K562 (cell line): ENCODE results near the gene GNAZ. TPM values are rescaled to one million over a fixed set of nuclear protein-coding genes. Genes with fewer than 3 reads are reported as not detected.

Source experiments
- E2F4 ChIP-seq: sonication (generic); formaldehyde crosslinking; IDR thresholded peaks from 2 replicates; pipeline ENCODE4 v1.8.0; 2022; ENCODE audit warnings: mild to moderate bottlenecking, low read depth, missing genetic modification reagents
- EZH2 ChIP-seq: IDR thresholded peaks from 2 replicates; pipeline ENCODE4 v1.6.1; 2012; ENCODE audit warnings: low read depth, mild to moderate bottlenecking, inconsistent platforms, low read length, borderline replicate concordance
- FOXP1 ChIP-seq: sonication (generic); formaldehyde crosslinking; IDR thresholded peaks from 2 replicates; pipeline ENCODE4 v1.8.0; 2022; ENCODE audit warnings: mild to moderate bottlenecking, missing genetic modification reagents
- HDAC1 ChIP-seq, 2 experiments: fragments of 450-650 bp; IDR thresholded peaks; 2 replicates each; pipeline ENCODE4 v1.6.1; 2016 to 2017; ENCODE audit warnings: inconsistent platforms in 1 of 2, mild to moderate bottlenecking in 1 of 2, moderate library complexity in 1 of 2
- HDAC6 ChIP-seq: IDR thresholded peaks from 2 replicates; pipeline ENCODE4 v1.6.1; 2012; ENCODE audit warnings: low read depth, mild to moderate bottlenecking, control low read depth, inconsistent platforms, low read length, moderate library complexity
- KAT8 ChIP-seq: fragments of 450-650 bp; IDR thresholded peaks from 2 replicates; pipeline ENCODE4 v1.6.1; 2016; ENCODE audit warnings: low read depth, mild to moderate bottlenecking
- NCOA4 ChIP-seq: fragments of 450-650 bp; IDR thresholded peaks from 2 replicates; pipeline ENCODE4 v1.6.1; 2018; ENCODE audit warnings: mild to moderate bottlenecking; ENCODE audit not compliant: partially characterized antibody
- STAT6 ChIP-seq: sonication (generic); formaldehyde crosslinking; IDR thresholded peaks from 2 replicates; pipeline ENCODE4 v1.8.1; 2023; ENCODE audit warnings: mild to moderate bottlenecking, missing genetic modification reagents
- TAF15 ChIP-seq: fragments of 200-400 bp; formaldehyde crosslinking; IDR thresholded peaks from 2 replicates; pipeline ENCODE4 v1.6.1; 2017; ENCODE audit warnings: mild to moderate bottlenecking, low read depth, low read length, moderate library complexity
- TSC22D4 ChIP-seq: fragments of 450-650 bp; IDR thresholded peaks from 2 replicates; pipeline ENCODE4 v1.6.1; 2016; ENCODE audit warnings: missing genetic modification characterization, missing biosample characterization, control low read depth
- USF2 ChIP-seq: sonication (generic); formaldehyde crosslinking; IDR thresholded peaks from 2 replicates; pipeline ENCODE4 v1.5.0; 2020; ENCODE audit warnings: missing genetic modification reagents
- WHSC1 ChIP-seq: IDR thresholded peaks from one replicate; pipeline ENCODE4 v1.6.1; 2012; ENCODE audit warnings: low read length, control low read depth, inconsistent platforms
- ZNF124 ChIP-seq: sonication (generic); formaldehyde crosslinking; IDR thresholded peaks from 2 replicates; pipeline ENCODE4 v1.8.1; 2022; ENCODE audit warnings: missing genetic modification reagents
- ZNF143 ChIP-seq: sonication (generic); formaldehyde crosslinking; IDR thresholded peaks from 2 replicates; pipeline ENCODE4 v1.9.0; 2022; ENCODE audit warnings: mild to moderate bottlenecking, missing genetic modification reagents
- ZNF778 ChIP-seq: fragments of 450-650 bp; formaldehyde crosslinking; IDR thresholded peaks from 2 replicates; pipeline ENCODE4 v1.4.0; 2020; ENCODE audit warnings: mild to moderate bottlenecking, moderate library complexity
- polyA plus RNA-seq, 8 experiments: library from polyadenylated mRNA; depleted of rRNA in 4 of 8; stranded (reverse) in 5 of 8; unstranded in 3 of 8; fragments of >200 nt; fragmentation: Nextera tagmentation in 2 of 8; fragmentation: Illumina TruSeq in 1 of 8; extraction: Ambion mirVana in 2 of 8; extraction: Trizol in 1 of 8; gene quantifications; 2 replicates each; pipeline versions ENCODE4 v1.2.1 to v1.2.3, GENCODE V29; 2011 to 2014; ENCODE audit warnings: inconsistent platforms in 1 of 8, missing spikeins in 1 of 8
- total RNA-seq, 7 experiments: library from RNA; depleted of rRNA in 6 of 7; stranded (reverse); fragments of >200 nt in 6 of 7; fragmentation: Illumina TruSeq in 2 of 7; extraction: Trizol in 2 of 7; gene quantifications; 2 replicates each; pipeline versions ENCODE4 v1.2.1 to v1.2.3, GENCODE V29; 2011 to 2021; ENCODE audit warnings: low replicate concordance in 1 of 7

Gene GNAZ
- total and polyA plus RNA-seq, 9 of the 15 experiments (the other 6 are each of a cell fraction or from before 2014, with no cell fraction given): 0.04 to 0.22 (median 0.13) TPM; not detected in 3

GRCh38 chr22:23037429-23038333 lies 32.6 kb upstream of the GNAZ start (continued):
- no peak for TF ChIP-seq HDAC6
- no peak for TF ChIP-seq KAT8
- no peak for TF ChIP-seq NCOA4
- 0 out of 2 replicates have a peak, but pooled peaks have one; percentile 40 for TF ChIP-seq ZNF143
- peak; percentile 27 for TF ChIP-seq USF2 (CRISPR knock-in tag)
- no peak for TF ChIP-seq WHSC1
- TF ChIP-seq FOXP1: 0 out of 2 replicates have a peak, but pooled peaks have one; percentile 31
- no peak for TF ChIP-seq TAF15
- no peak for TF ChIP-seq EZH2
- no peak for TF ChIP-seq ZNF778 (CRISPR knock-in tag)
- TF ChIP-seq HDAC1 (IDR thresholded peaks at IDR 0.05): no peak
- peak; percentile 3; the same call in 1 of the 2 replicates for TF ChIP-seq STAT6 (CRISPR knock-in tag)
- no peak for TF ChIP-seq ZNF124 (CRISPR knock-in tag)
- TF ChIP-seq E2F4 (CRISPR knock-in tag): no peak
- TF ChIP-seq TSC22D4: no peak
